HG03460 (cell line): ENCODE data around the gene SLC6A8.
"Not testable (repeated sequence)": the region's sequence is repeated elsewhere in the genome, so short reads cannot be mapped to it uniquely, and the experiment has no call there.

Experiments used
- ATAC-seq: cut with Tn5 transposase; IDR thresholded peaks from one replicate; pipeline ENCODE4 v1.9.1; 2021; ENCODE audit not compliant: unreplicated experiment

The SLC6A8 gene

GRCh38 chrX:153671589-153672530 is 15.9 kb upstream of the SLC6A8 start:
- ATAC-seq, result no peak

- no peak for ATAC-seq
Measured at GRCh38 chrX:153672531-153673427, 14.9 kb upstream of the SLC6A8 start.

DNA sequence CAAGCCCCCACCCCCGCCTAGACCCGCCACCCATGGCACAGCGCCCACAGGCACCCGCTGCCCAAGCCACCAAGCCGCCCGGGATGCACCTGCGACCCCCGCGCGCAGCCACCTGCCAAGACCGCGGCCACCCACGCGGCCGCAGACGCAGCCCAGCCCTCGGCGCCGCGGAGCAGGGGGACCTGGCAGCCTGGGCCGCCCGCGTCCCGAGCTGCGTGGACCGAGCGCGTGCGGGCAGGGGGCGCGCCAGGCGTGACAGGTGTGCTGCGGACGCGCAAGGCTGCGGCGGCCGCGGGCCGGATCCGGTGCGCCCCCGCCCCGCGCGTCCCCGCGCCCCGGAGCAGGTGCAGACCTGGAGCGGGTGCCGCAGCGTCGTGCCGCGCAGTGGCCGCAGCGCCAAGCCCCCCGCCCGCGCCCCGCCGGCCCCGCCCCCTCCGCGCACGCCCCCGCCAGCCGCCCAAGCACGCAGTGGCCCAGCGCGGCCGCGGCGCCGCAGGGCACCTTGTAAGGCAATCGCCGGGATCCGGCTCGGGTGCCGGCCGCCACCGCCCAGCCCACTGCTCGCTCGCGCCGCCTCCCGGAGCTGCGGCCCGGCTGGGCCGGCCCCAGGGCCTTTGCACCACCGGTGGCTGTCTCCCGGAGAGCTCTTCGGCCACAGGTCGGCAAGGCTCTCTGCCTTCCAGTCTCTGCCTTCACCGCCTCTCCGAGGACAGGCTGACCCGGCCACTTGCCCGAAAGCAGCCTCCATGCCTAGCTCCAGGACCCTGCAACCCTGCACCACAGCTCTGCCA is 14.1 kb upstream of the SLC6A8 start, which contains the start of gene PNCK:
PNCK (minus strand) TSS at position 386 of the 791 bp plus-strand sequence. CDS start 737 bp downstream, outside the sequence.
- ATAC-seq, result no peak

- no peak for ATAC-seq
Measured at GRCh38 chrX:153674219-153674851, 13.4 kb upstream of the SLC6A8 start.

DNA sequence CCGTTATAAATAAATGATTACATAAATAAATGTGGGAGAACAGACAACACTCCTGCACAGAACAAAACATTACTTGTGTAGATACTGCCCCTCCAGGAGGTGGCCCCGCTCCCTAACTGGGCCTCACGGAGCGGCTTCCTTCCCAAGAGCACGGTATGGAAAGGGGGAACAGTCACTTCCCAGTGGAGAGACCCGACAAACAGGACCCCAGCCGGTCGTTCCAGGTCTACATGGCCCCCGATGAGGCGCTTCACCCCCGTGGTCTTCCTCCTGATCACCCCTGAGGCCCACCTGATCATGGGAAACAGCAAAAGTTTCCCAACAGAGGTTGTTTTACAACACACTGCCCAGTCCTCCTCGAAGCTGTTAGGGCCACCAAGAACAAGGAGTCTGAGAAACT is 6.6 kb upstream of the SLC6A8 start:
- ATAC-seq, result no peak

DNA sequence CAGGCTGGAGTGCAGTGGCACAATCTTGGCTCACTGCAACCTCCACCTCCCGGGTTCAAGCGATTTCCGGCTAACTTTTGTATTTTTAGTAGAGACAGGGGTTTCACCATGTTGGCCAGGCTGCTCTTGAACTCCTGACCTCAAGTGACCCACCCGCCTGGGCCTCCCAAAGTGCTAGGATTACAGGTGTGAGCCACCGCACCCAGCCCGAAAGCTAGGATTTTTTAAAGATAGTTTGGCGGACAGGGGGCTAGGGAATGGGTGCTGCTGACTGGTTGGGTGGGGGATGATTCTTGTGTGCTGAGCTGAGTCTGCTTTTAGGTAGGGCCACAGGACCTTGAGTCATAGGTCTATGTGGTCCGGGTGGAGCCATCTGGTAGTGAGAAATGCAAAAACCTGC is 4.2 kb upstream of the SLC6A8 start:
- ATAC-seq, result not testable (repeated sequence)

GRCh38 chrX:153684467-153685155 is 3.1 kb upstream of the SLC6A8 start:
- no peak for ATAC-seq

DNA sequence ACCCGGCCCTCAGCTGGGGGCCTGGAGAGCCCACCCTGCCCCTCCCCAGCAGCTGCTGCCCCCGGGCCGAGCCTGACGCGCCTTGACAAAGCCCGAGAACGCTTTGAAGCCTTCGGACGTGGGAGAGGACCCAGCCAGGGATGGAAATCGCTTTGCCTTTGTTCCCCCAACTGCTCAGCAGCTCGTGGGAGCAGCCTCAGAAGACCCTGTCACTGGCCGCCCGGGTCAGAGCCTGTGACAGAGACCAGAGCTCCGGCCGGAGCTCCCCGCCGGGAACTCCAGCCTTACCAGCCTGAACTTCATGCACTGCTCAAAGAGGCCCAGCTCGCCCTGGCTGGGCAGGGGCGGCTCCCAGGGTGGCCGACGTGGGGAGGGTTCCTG is 2.6 kb upstream of the SLC6A8 start:
- ATAC-seq, result no peak

GRCh38 chrX:153685751-153686696 is 1.7 kb upstream of the SLC6A8 start:
- ATAC-seq, result no peak

- no peak for ATAC-seq
Measured at GRCh38 chrX:153686711-153687110, 1.0 kb upstream of the SLC6A8 start.

GRCh38 chrX:153688071-153688470 is 345 bp downstream of the SLC6A8 start:
- ATAC-seq, result no peak

DNA sequence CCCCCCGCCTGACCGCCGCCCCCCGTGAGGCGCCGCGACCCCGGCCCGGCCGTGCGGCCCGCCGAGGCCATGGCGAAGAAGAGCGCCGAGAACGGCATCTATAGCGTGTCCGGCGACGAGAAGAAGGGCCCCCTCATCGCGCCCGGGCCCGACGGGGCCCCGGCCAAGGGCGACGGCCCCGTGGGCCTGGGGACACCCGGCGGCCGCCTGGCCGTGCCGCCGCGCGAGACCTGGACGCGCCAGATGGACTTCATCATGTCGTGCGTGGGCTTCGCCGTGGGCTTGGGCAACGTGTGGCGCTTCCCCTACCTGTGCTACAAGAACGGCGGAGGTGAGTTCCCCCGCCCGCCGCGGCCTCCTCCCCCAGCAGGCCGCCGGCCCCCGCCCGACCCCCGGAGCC is 780 bp downstream of the SLC6A8 start:
- ATAC-seq, result no peak

DNA sequence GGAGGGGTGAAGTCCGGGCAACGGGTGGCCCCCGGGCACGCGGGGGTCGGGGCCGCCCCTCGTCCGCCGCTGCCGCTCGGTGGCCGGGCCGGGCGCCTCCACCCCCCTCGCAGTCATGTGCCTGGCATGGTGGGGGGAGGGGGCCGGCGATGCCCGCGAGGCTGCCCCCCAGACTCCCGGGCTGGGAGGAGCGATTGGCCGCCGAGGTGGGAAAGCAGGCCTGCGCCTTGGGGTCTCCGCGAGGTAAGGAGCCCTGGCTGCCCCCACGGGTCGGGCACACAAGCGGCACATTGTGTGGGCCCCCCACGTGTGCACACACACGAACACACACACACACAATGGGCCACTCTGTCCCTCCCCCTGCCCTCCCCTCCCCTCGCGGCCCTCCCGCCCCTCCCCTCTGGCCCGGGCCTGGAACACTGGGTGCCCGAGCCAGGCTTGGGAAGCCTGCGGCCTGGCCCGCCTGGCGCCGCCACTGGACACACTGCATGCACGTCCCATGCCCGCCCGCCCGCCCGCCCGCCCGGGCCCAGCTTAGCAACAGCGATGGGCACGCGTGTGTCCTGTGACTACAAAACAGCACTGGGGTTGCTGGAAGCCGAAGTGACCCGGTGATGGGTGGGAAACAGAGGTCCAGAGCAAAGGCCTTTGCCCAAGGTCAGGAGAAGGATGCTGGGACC is 1.3 kb downstream of the SLC6A8 start:
- no peak for ATAC-seq

DNA sequence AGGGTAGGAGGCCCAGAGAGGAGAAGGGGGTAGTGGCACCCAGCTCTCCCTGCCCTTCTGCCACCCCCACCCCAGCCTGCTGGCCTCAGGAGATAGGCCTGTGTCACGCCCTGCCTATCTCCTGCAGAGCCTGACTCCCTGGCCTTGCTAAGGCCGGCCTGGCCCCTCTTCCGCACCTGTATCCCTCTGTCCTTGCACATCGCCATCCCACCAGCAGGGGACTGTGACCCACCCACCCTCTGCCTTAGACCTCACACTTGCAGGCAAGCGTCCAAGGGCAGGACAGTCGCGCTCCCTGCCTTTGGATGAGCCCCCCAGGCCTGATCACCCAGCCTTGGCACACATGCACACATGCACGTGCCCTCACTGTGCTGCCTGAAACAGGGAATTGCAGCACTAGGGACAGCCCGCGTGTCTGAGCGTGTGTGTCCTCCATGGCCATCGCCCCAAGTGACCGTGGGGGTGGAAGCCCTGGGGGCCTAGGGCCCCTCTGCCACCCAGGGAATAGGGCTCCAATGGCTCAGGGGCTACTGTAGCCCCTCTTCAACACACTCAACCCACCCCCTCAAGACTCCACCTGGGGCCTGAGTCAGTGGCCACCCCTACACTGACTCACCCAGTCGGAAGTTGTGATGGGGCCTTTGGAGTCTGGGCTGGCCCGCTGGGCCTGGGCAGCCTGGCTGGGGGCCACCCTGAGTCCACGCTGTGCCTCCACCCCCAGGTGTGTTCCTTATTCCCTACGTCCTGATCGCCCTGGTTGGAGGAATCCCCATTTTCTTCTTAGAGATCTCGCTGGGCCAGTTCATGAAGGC is 2.1 kb downstream of the SLC6A8 start:
- no peak for ATAC-seq

DNA sequence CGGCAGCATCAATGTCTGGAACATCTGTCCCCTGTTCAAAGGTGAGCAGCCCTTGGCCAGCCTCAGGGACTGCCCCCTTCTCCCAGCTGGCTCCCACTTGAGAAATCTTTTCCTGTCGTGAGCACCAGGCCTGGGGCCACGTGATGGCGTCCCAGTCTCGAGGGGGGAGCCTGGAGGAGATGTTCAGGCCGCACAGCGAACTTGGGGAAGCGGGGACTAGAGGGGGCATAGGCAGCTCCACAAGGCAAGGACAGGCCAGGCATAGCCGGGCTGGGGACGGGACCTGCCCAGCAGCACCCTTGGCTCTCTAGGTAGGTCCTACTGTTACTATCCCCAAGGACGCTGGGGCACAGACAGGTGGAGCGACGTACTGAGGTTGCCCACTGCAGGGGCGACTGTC is 2.7 kb downstream of the SLC6A8 start:
- ATAC-seq, result no peak

DNA sequence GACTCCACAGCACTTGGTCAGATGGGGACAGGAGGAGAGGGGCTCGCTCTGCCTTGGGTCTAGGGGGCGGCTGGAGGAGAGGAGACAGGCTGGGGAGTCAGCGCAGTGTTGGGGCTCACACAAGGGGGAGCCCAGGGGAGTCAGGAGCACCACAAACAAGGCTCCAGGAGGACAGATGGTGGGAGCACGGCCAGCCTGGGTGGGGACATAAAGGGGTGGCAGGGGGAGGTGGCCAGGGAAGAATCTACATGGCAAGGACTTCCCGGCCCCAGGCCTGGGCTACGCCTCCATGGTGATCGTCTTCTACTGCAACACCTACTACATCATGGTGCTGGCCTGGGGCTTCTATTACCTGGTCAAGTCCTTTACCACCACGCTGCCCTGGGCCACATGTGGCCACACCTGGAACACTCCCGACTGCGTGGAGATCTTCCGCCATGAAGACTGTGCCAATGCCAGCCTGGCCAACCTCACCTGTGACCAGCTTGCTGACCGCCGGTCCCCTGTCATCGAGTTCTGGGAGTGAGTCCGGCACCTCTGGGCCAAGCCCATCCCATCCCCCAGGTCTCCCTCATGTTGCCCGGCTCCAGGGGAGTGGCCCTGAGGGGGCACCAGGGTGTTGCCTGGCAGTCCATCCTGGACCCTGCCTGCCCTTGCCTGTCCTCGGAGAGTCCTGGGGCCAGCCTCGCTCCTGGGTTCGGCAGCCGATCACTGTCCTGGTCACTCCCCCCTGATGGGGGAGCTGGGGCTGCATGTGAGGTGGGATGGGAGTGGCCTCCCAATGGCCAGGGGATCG is 3.5 kb downstream of the SLC6A8 start:
- not testable (repeated sequence) for ATAC-seq

DNA sequence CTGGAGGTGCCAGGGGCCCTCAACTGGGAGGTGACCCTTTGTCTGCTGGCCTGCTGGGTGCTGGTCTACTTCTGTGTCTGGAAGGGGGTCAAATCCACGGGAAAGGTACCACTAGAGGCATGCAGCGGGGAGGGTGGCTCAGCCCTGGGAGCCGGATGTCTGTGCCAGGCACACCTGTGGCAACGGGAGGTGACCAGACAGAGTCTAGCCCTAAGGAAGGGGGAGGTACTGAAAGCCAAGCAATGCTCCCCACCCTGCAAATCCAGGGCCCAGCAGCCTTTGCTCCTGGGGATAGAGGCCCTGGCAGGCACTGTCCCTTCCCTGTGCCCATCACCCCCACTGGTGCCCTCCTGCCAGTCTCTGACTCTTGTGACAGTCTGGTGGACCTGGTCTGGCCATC is 4.3 kb downstream of the SLC6A8 start:
- ATAC-seq, result no peak
